HG03575 (cell line): Measurements from ENCODE around the gene EIF2D.
"Not testable (repeated sequence)": the region's sequence is repeated elsewhere in the genome, so short reads cannot be mapped to it uniquely, and the experiment has no call there.

ENCODE experiments used
- ATAC-seq: cut with Tn5 transposase; IDR thresholded peaks from one replicate; pipeline ENCODE4 v1.9.1; 2021; ENCODE audit not compliant: unreplicated experiment, insufficient number of reproducible peaks, low FRiP score; ENCODE audit errors: extremely low read depth

Gene EIF2D

GRCh38 chr1:206591226-206591625 lies 21.0 kb downstream of the EIF2D start:
- no peak for ATAC-seq

- no peak for ATAC-seq
These were observed 22.1 kb downstream of the EIF2D start for GRCh38 chr1:206590025-206590758.

GRCh38 chr1:206589206-206589605 lies 23.1 kb downstream of the EIF2D start:
- no peak for ATAC-seq

GRCh38 chr1:206588492-206588891 lies 23.8 kb downstream of the EIF2D start:
- ATAC-seq = no peak

DNA sequence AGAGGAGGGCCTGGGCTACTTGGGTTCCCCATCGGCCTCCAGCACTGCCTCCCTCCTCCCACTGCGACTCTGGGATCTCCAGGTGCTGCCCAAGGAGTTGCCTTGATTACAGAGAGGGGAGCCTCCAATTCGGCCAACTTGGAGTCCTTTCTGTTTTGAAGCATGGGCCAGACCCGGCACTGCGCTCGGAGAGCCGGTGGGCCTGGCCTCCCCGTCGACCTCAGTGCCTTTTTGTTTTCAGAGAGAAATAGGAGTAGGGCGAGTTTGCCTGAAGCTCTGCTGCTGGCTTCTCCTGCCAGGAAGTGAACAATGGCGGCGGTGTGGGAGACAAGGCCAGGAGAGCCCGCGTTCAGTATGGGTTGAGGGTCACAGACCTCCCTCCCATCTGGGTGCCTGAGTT lies 24.4 kb downstream of the EIF2D start:
- ATAC-seq = no peak

GRCh38 chr1:206586501-206587445 lies 25.5 kb downstream of the EIF2D start:
- no peak for ATAC-seq

DNA sequence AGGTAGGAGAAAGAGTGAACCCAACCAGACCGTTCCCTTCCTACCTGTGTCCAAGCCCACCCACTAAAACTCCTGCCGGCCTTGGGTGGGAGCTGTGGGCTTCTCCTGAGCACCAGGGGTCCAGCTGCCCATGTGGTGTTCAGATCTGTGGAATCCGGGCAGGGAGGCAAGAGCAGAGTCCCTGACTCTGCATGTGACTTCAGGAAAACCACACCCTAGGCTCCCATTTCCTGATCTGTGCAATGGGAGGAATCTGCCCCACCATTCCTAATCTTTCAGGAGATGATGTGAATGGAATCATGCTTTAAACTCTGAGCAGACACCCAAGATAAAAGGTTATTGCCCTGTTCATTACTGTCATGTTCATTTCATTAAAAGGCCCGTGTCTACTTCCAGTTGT lies 27.6 kb downstream of the EIF2D start:
- ATAC-seq = no peak

- no peak for ATAC-seq
These were observed 28.3 kb downstream of the EIF2D start for GRCh38 chr1:206583707-206584648.

DNA sequence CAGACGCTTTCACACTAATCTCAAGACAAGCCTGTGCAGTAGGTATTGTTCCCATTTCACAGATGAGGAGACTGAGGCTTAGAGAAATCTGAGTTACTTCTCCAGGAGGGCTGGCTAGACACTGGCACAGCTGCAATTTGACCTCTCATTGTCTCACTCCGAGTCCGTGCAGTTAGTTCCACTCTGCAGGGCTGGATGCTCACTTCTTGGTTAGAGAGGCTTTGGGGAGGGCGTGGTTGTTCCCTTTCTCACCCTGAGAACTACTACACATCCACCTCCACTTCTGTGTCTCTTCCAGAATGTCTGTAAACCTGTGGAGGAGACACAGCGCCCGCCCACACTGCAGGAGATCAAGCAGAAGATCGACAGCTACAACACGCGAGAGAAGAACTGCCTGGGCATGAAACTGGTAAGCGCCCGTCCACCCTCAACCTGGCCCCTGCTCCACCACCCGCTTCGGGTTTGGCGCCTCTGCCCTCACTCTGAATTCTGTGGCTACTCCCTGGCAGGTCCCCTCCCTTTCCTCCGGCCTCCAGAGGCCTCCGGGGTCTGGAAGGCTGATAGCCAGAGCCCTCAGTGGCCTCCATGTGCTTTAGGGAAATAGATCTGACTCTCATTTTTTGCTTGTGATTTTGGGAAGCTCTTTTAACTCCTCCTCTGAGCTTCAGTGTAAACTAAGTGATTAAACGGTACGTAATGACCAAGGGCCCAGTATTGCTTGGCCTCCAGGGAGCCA lies 29.1 kb downstream of the EIF2D start:
- no peak for ATAC-seq

DNA sequence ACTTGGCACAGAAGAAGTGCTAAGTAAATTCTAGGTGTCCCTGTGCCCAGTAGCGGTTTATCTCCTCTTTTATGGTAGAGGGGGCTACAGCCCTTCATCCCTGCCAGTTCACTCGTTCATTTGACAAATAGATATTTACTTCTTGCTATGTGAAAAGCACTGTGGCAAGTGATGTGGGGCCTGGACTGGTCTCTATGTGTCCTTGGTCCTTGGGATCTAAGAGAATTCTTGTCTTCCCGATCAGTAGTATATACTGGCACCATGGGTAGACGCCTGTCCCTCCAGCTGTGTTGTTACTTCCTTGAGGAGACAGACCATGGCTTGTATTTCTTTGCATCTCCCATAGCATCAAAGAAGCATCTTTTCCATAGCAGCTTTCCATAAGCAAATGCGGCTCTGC lies 29.7 kb downstream of the EIF2D start:
- no peak for ATAC-seq

GRCh38 chr1:206581571-206581981 lies 30.7 kb downstream of the EIF2D start:
- ATAC-seq = no peak

GRCh38 chr1:206581114-206581497 lies 31.2 kb downstream of the EIF2D start:
- not testable (repeated sequence) for ATAC-seq

GRCh38 chr1:206580438-206581113 lies 31.7 kb downstream of the EIF2D start:
- ATAC-seq = no peak

- no peak for ATAC-seq
These were observed 32.4 kb downstream of the EIF2D start for GRCh38 chr1:206579747-206580437.

DNA sequence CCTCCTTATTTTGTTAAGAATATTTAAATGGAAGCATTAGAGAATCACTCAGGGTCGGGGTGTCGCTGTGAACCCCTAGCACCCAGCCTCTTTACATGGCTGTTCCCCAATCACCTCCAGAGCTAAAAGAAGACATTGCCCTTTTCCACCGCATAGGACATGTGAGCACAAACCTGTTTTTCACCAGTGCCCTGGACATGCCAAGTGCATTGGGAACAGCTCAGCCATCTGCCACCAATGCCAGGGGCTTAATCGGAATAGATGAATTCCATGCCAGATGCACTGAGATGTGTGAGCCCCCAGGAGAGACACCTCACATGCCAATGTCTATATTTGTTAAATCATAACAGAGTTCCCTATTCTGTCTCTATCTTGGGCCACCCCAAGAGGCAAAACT lies 33.3 kb downstream of the EIF2D start:
- no peak for ATAC-seq

DNA sequence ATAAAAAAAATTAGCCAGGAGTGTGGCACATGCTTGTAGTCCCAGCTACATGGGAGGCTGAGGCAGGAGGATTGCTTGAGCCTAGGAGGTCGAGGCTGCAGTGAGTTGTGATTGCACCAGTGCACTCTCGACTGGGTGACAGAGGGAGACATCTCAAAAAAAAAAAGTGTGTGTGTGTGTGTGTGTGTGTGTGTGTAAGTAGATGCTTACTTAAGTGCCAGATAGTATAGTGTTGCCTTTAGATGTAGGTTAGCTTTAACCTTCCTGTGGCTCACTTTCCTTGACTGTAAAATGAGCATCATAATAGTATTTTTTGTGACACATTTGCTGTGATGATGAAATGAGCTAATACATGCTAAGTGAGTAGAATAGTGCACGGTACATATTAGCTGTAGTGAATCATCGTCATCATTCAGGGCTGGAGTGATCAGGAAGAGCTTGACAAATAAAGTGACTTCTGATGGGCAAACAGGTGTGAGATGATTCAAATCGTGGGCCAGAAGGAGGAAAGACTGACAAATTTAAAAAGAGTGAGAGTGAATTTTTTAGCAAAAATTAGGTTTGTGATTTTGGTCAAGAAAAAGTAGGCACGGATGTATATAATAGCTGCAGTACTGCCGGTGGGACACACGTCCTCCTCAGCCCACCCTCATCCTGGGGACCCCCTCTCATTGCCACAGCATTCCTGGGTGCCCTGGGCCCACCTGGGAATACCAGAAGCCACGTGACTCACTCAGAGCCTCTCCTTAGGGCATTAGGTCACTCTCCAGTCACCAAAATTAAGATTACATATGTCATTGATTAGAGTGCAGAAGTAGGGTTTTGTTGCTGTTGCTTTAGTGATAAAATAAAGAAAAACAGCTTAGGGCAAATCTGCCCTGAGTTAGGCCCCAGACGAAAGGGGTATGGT lies 33.9 kb downstream of the EIF2D start:
- no peak for ATAC-seq

DNA sequence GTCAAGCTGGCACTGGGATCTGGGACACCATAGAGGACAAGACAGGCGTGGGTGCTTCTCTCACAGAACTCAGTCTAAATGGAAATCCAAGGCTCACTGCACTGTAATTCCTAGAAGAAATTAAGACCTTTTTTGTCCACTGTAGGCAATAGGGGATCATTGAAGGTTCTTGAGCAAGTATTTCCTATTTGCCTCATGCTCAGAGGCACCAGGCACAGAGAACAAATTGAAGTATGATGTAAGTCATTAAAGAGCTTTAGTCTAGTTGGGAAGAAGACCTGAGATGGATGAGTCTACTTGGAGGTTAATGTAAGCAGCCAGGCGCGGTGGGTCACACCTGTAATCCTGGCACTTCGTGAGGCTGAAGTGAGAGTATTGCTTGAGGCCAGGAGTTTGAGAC lies 34.6 kb downstream of the EIF2D start:
- ATAC-seq = no peak
